Glutamatergic neuron (in vitro differentiated cells): ENCODE data around the gene MMAB. TPM values are rescaled to one million over a fixed set of nuclear protein-coding genes. Genes with fewer than 3 reads are reported as not detected.

Source experiments
- DNase-seq: peaks from one replicate; pipeline ENCODE4 v3.0.0; 2022
- H3K27ac Mint-ChIP-seq: one replicate; pipeline ENCODE4 v1.8.0; 2020; ENCODE audit warnings: mild to moderate bottlenecking, mixed read lengths, inconsistent platforms; ENCODE audit not compliant: unreplicated experiment
- H3K27me3 Mint-ChIP-seq: one replicate; pipeline ENCODE4 v1.8.0; 2020; ENCODE audit warnings: mild to moderate bottlenecking, moderate library complexity, mixed read lengths, inconsistent platforms; ENCODE audit not compliant: unreplicated experiment
- H3K36me3 Mint-ChIP-seq: one replicate; pipeline ENCODE4 v1.8.0; 2020; ENCODE audit warnings: mild to moderate bottlenecking, mixed read lengths, inconsistent platforms; ENCODE audit not compliant: unreplicated experiment
- H3K4me1 Mint-ChIP-seq: one replicate; pipeline ENCODE4 v1.8.0; 2020; ENCODE audit warnings: mild to moderate bottlenecking, low read depth, mixed read lengths, inconsistent platforms; ENCODE audit not compliant: unreplicated experiment
- H3K4me3 Mint-ChIP-seq: one replicate; pipeline ENCODE4 v1.8.0; 2020; ENCODE audit warnings: mild to moderate bottlenecking, mixed read lengths, inconsistent platforms; ENCODE audit not compliant: unreplicated experiment
- H3K9me3 Mint-ChIP-seq: one replicate; pipeline ENCODE4 v1.8.0; 2020; ENCODE audit warnings: mild to moderate bottlenecking, moderate library complexity, mixed read lengths, inconsistent platforms; ENCODE audit not compliant: unreplicated experiment
- CTCF ChIP-seq: fragments of 200-600 bp; sonication (generic); IDR thresholded peaks from one replicate; pipeline ENCODE4 v1.5.0; 2021; ENCODE audit not compliant: partially characterized antibody, unreplicated experiment
- total RNA-seq: library from RNA; stranded (reverse); fragmentation: NEBNext Ultra II Directional; extraction: Animal tissue kit (Norgen Biotek cat#: 25700); gene quantifications from one replicate; pipeline ENCODE4 v1.2.1, GENCODE V29; 2021; ENCODE audit not compliant: unreplicated experiment

The MMAB gene
- total RNA-seq, 1 donor from 2014 or later: 28.7 TPM

- Mint-ChIP-seq H3K27me3 (peaks cover 1% of the 10 kb centered on the region), H3K27ac (no peak overlapping the region), H3K36me3 (peaks cover 3% of the 10 kb centered on the region), H3K4me3 (no peak overlapping the region), H3K9me3 (peaks cover 2% of the 10 kb centered on the region), H3K4me1 (peaks cover 19% of the 10 kb centered on the region)
- no peak for TF ChIP-seq CTCF
- no peak for DNase-seq
Observed at GRCh38 chr12:109535863-109536250, 37.4 kb downstream of the MMAB start.

GRCh38 chr12:109535231-109535862, 38.0 kb downstream of the MMAB start:
- TF ChIP-seq CTCF: no peak
- Mint-ChIP-seq H3K36me3 (peaks cover 3% of the 10 kb centered on the region), H3K9me3 (peaks cover 2% of the 10 kb centered on the region), H3K27me3 (peaks cover 1% of the 10 kb centered on the region), H3K4me1 (peaks cover 22% of the 10 kb centered on the region), H3K4me3 (no peak overlapping the region), H3K27ac (no peak overlapping the region)
- DNase-seq: no peak

GRCh38 chr12:109534456-109534855, 38.8 kb downstream of the MMAB start:
- no peak overlapping the region for H3K27ac Mint-ChIP-seq
- H3K27me3 Mint-ChIP-seq: peaks cover 1% of the 10 kb centered on the region
- no peak for TF ChIP-seq CTCF
- H3K4me1 Mint-ChIP-seq: peaks cover 31% of the 10 kb centered on the region
- DNase-seq: peak; percentile 11
- peaks cover 3% of the 10 kb centered on the region for H3K36me3 Mint-ChIP-seq
- peaks cover 2% of the 10 kb centered on the region for H3K9me3 Mint-ChIP-seq
- no peak overlapping the region for H3K4me3 Mint-ChIP-seq

- Mint-ChIP-seq H3K4me3 (no peak overlapping the region), H3K4me1 (peaks cover 35% of the 10 kb centered on the region), H3K27me3 (peaks cover 1% of the 10 kb centered on the region), H3K9me3 (peaks cover 2% of the 10 kb centered on the region), H3K36me3 (peaks cover 3% of the 10 kb centered on the region), H3K27ac (no peak overlapping the region)
- no peak for TF ChIP-seq CTCF
- no peak for DNase-seq
Observed at GRCh38 chr12:109533487-109533740, 39.9 kb downstream of the MMAB start.

- Mint-ChIP-seq H3K36me3 (peaks cover 3% of the 10 kb centered on the region), H3K27ac (no peak overlapping the region), H3K9me3 (peaks cover 2% of the 10 kb centered on the region), H3K27me3 (peaks cover 1% of the 10 kb centered on the region), H3K4me1 (peaks cover 35% of the 10 kb centered on the region), H3K4me3 (peak overlapping the region; percentile 52)
- no peak for TF ChIP-seq CTCF
- peak; percentile 24 for DNase-seq
Observed at GRCh38 chr12:109532721-109533486, 40.4 kb downstream of the MMAB start.
